H1 (cell line): ENCODE results near the gene STAC. TPM values are rescaled to one million over a fixed set of nuclear protein-coding genes. Genes with fewer than 3 reads are reported as not detected.

Source experiments
- CEBPB ChIP-seq: IDR thresholded peaks from 2 replicates; pipeline ENCODE4 v1.6.1; 2012; ENCODE audit warnings: low read depth, low read length
- CHD2 ChIP-seq: IDR thresholded peaks from 2 replicates; pipeline ENCODE4 v1.6.1; 2012; ENCODE audit warnings: low read length, improper control_type of control experiment
- GTF2F1 ChIP-seq: IDR thresholded peaks from 2 replicates; pipeline ENCODE4 v1.6.1; 2012; ENCODE audit warnings: low read depth, low read length, improper control_type of control experiment, borderline replicate concordance
- NRF1 ChIP-seq: IDR thresholded peaks from 2 replicates; pipeline ENCODE4 v1.6.1; 2011; ENCODE audit warnings: mild to moderate bottlenecking, low read depth, low read length, improper control_type of control experiment
- polyA plus RNA-seq, 7 experiments: library from polyadenylated mRNA; depleted of rRNA in 3 of 7; stranded (reverse) in 5 of 7; unstranded in 2 of 7; fragments of >200 nt in 5 of 7; fragments of 200-250 nt in 2 of 7; gene quantifications; 1 replicate in 5 of 7; 2 replicates in 1 of 7; 4 replicates in 1 of 7; pipeline versions ENCODE4 v1.2.1 to v1.2.3, GENCODE V29; 2011 to 2013; ENCODE audit warnings: missing spikeins in 2 of 7, mixed read lengths in 2 of 7
- total RNA-seq: library from RNA; stranded (reverse); fragmentation: NEBNext Ultra II Directional; extraction: Animal tissue kit (Norgen Biotek cat#: 25700); gene quantifications from 2 replicates; pipeline ENCODE4 v1.2.1, GENCODE V29; 2021

STAC gene
- total and polyA plus RNA-seq, 2 of the 8 experiments (the other 6 are each of a cell fraction or from before 2014, with no cell fraction given) = 8.0 to 18.1 TPM

DNA sequence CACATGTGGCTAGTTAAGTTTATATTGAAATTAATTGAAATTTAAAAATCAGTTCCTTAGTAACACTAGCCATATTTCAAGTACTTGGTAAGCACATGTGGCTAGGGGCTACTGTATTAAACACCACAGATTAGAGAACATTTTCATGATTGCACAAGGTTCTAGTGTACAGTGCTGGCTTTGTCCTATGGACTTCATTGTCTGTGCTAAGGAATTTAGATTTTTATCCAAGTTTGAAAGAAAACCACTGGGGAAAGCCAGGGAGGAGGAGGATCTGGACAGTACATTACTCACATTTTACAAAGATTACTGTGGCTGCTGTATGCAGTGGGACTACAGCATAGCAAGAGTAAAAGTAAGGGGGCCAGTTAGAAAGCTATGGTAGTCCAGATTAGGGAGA is 13.9 kb downstream of the STAC start (continued):
- TF ChIP-seq NRF1 (no peak), CHD2 (no peak), CEBPB (no peak), GTF2F1 (no peak)
